SK-N-SH (cell line): ENCODE data around the gene KLC4. TPM values are rescaled to one million over a fixed set of nuclear protein-coding genes. Genes with fewer than 3 reads are reported as not detected.

Experiments used
- CTCF ChIA-PET: fragments of 300-600, 350-600 bp; formaldehyde crosslinking; extraction: SDS; loops from one replicate; lab custom pipeline; 2021; lab: Yijun Ruan, JAX
- POLR2A ChIA-PET: fragments of 350-600 bp; sonication (Branson Sonifier 250); formaldehyde crosslinking; extraction: SDS; loops from one replicate; lab custom pipeline; 2020; ENCODE audit warnings: antibody characterized with exemption, inconsistent platforms; lab: Yijun Ruan, JAX
- DNase-seq: peaks from one replicate; pipeline ENCODE4 v3.0.0; 2012
- H2AFZ ChIP-seq: fragments of 200-600 bp; sonication (generic); 2 replicates; pipeline ENCODE4 v1.8.1; 2016; ENCODE audit warnings: antibody characterized with exemption, mild to moderate bottlenecking, low read depth
- H3F3A ChIP-seq: fragments of 200-600 bp; sonication (generic); replicated peaks from 2 replicates; pipeline ENCODE3; 2016; ENCODE audit warnings: antibody characterized with exemption, mild to moderate bottlenecking; ENCODE audit not compliant: insufficient read depth
- H3K27ac ChIP-seq, 2 experiments: fragments of 200-500 bp in 1 of 2; fragments of 200-600 bp in 1 of 2; sonication (Bioruptor generic) in 1 of 2; sonication (generic), shearing (Covaris generic) in 1 of 2; 2 replicates each; pipeline versions ENCODE4 v1.5.1 to v1.6.1; 2014 to 2016; ENCODE audit warnings: low read depth in 2 of 2, inconsistent platforms in 1 of 2, low read length in 1 of 2, mild to moderate bottlenecking in 1 of 2, mixed read lengths in 1 of 2
- H3K27me3 ChIP-seq: fragments of 200-600 bp; sonication (generic), shearing (Covaris generic); 2 replicates; pipeline ENCODE4 v1.6.1; 2016; ENCODE audit warnings: mixed run types; ENCODE audit not compliant: insufficient read depth
- H3K36me3 ChIP-seq, 2 experiments: fragments of 200-500 bp in 1 of 2; fragments of 200-600 bp in 1 of 2; sonication (Bioruptor generic) in 1 of 2; sonication (generic) in 1 of 2; replicated peaks in 1 of 2; 2 replicates each; pipeline versions ENCODE3 to v1.5.1; 2014 to 2016; ENCODE audit warnings: low read length in 1 of 2, mild to moderate bottlenecking in 1 of 2; ENCODE audit not compliant: insufficient read depth in 2 of 2, control insufficient read depth in 1 of 2
- H3K4me1 ChIP-seq, 2 experiments: fragments of 200-500 bp in 1 of 2; fragments of 200-600 bp in 1 of 2; sonication (Bioruptor generic) in 1 of 2; sonication (generic), shearing (Covaris generic) in 1 of 2; 2 replicates each; pipeline versions ENCODE4 v1.5.1 to v1.6.1; 2014 to 2016; ENCODE audit warnings: low read depth in 1 of 2, low read length in 1 of 2, mixed run types in 1 of 2; ENCODE audit not compliant: insufficient read depth in 2 of 2, control insufficient read depth in 1 of 2
- H3K4me2 ChIP-seq: fragments of 200-600 bp; sonication (generic), shearing (Covaris generic); 2 replicates; pipeline ENCODE4 v1.6.1; 2017; ENCODE audit warnings: mixed run types
- H3K4me3 ChIP-seq, 2 experiments: fragments of 200-500 bp in 1 of 2; fragments of 200-600 bp in 1 of 2; sonication (Bioruptor generic) in 1 of 2; sonication (generic), shearing (Covaris generic) in 1 of 2; 2 replicates each; pipeline versions ENCODE4 v1.5.1 to v1.8.1; 2014 to 2016; ENCODE audit warnings: low read depth in 2 of 2, inconsistent platforms in 1 of 2, low read length in 1 of 2, mild to moderate bottlenecking in 1 of 2, mixed read lengths in 1 of 2, moderate library complexity in 1 of 2
- H3K79me2 ChIP-seq: fragments of 200-600 bp; sonication (generic); 2 replicates; pipeline ENCODE4 v1.8.1; 2017; ENCODE audit warnings: mild to moderate bottlenecking; ENCODE audit not compliant: insufficient read depth
- H3K9ac ChIP-seq: fragments of 200-600 bp; sonication (generic); 2 replicates; pipeline ENCODE4 v1.6.1; 2017; ENCODE audit warnings: mixed run types
- H3K9me2 ChIP-seq: fragments of 200-600 bp; sonication (generic); 2 replicates; pipeline ENCODE4 v1.6.1; 2017; ENCODE audit warnings: mixed run types
- H3K9me3 ChIP-seq: fragments of 200-600 bp; sonication (generic); 2 replicates; pipeline ENCODE4 v1.6.1; 2017; ENCODE audit warnings: mixed run types, mild to moderate bottlenecking, moderate library complexity
- H4K20me1 ChIP-seq: fragments of 200-600 bp; sonication (generic); 2 replicates; pipeline ENCODE4 v1.6.1; 2017; ENCODE audit warnings: mild to moderate bottlenecking, mixed run types; ENCODE audit not compliant: insufficient read depth
- CHD2 ChIP-seq: fragments of 150-350 bp; IDR thresholded peaks from 2 replicates; pipeline ENCODE4 v1.6.1; 2018; ENCODE audit warnings: low read length; ENCODE audit not compliant: partially characterized antibody
- ELF1 ChIP-seq: IDR thresholded peaks from 2 replicates; pipeline ENCODE4 v1.4.0; 2012
- FOSL2 ChIP-seq: IDR thresholded peaks from 2 replicates; pipeline ENCODE4 v1.4.0; 2012; ENCODE audit warnings: low read depth, mild to moderate bottlenecking, moderate library complexity, borderline replicate concordance
- FOXJ3 ChIP-seq: sonication (generic); formaldehyde crosslinking; IDR thresholded peaks from 2 replicates; pipeline ENCODE4 v1.5.1; 2020; ENCODE audit warnings: mild to moderate bottlenecking, missing genetic modification reagents
- GABPA ChIP-seq: IDR thresholded peaks from 2 replicates; pipeline ENCODE4 v1.4.0; 2012; ENCODE audit warnings: low read depth, mild to moderate bottlenecking
- MAX ChIP-seq: IDR thresholded peaks from 2 replicates; pipeline ENCODE4 v1.4.0; 2012; ENCODE audit warnings: low read depth
- MXI1 ChIP-seq: IDR thresholded peaks from 2 replicates; pipeline ENCODE4 v1.6.1; 2012; ENCODE audit warnings: mild to moderate bottlenecking, low read depth, low read length, improper control_type of control experiment
- NRF1 ChIP-seq: IDR thresholded peaks from 2 replicates; pipeline ENCODE4 v1.6.1; 2012; ENCODE audit warnings: low read depth, mild to moderate bottlenecking, low read length
- PBX3 ChIP-seq: IDR thresholded peaks from 2 replicates; pipeline ENCODE4; 2012
- RCOR1 ChIP-seq: fragments of 150-350 bp; IDR thresholded peaks from 2 replicates; pipeline ENCODE4 v1.6.1; 2017; ENCODE audit warnings: antibody characterized with exemption, low read length
- RFX5 ChIP-seq: IDR thresholded peaks from 2 replicates; pipeline ENCODE4 v1.6.1; 2012; ENCODE audit warnings: mild to moderate bottlenecking, improper control_type of control experiment, low read length
- SIN3A ChIP-seq: IDR thresholded peaks from 2 replicates; pipeline ENCODE4 v1.6.1; 2012; ENCODE audit warnings: low read depth, mild to moderate bottlenecking, low read length, moderate library complexity, borderline replicate concordance
- TAF1 ChIP-seq: IDR thresholded peaks from 2 replicates; pipeline ENCODE4 v1.6.1; 2012; ENCODE audit warnings: low read depth, mild to moderate bottlenecking, low read length, moderate library complexity, borderline replicate concordance
- TEAD4 ChIP-seq: IDR thresholded peaks from 2 replicates; pipeline ENCODE4 v1.4.0; 2012; ENCODE audit warnings: mild to moderate bottlenecking, borderline replicate concordance; ENCODE audit not compliant: insufficient read depth
- USF1 ChIP-seq: IDR thresholded peaks from 2 replicates; pipeline ENCODE4 v1.4.0; 2012; ENCODE audit warnings: low read depth, borderline replicate concordance
- USF2 ChIP-seq: fragments of 150-350 bp; IDR thresholded peaks from 2 replicates; pipeline ENCODE4 v1.6.1; 2017; ENCODE audit warnings: antibody characterized with exemption, low read length, low read depth, borderline replicate concordance
- YY1 ChIP-seq: IDR thresholded peaks from 2 replicates; pipeline ENCODE4 v1.4.0; 2012; ENCODE audit warnings: low read depth, mild to moderate bottlenecking
- WGBS: methylation state at CpG from one replicate; pipeline ENCODE4 v1.1.6; 2017; ENCODE audit warnings: low lambda C conversion rate; 5-methylcytosine and 5-hydroxymethylcytosine counted together
- polyA plus RNA-seq, 3 experiments: library from polyadenylated mRNA; depleted of rRNA; stranded (reverse); fragments of >200 nt; gene quantifications; 2 replicates each; pipeline ENCODE4 v1.2.3, GENCODE V29; 2012

The KLC4 gene
- polyA plus RNA-seq, 1 of the 3 experiments (the other 2 are of a cell fraction), result 17.5 TPM

- peak overlapping the region; percentile 80 for H3K9ac ChIP-seq
- peak overlapping the region; percentile 47 to 85 for H3K4me3 ChIP-seq
- peaks cover 3 to 36% of the 10 kb centered on the region in 2 experiments; a peak in 3 of 4 replicates for H3K4me1 ChIP-seq
- peak overlapping the region; percentile 47 to 75; a peak in 3 of 4 replicates for H3K27ac ChIP-seq
- ChIA-PET POLR2A (interaction anchor here (1.0 to 2.3 kb wide), 11 partner anchors 13 to 157 kb away, joined by 3 to 12 read pairs (median 6); partner anchors contain the start of genes CNPY3, CUL7, KLC4 and MRPL2), CTCF (interaction anchor here (0.9 to 3.6 kb wide), 6 partner anchors 8 to 130 kb away, joined by 3 to 12 read pairs (median 3); no protein-coding TSS in a partner anchor)
- no peak for DNase-seq
- peaks cover 12% of the 10 kb centered on the region; the same call in 1 of the 2 replicates for H4K20me1 ChIP-seq
- H3K9me3 ChIP-seq, result no peaks in the 10 kb centered on the region
- H3K4me2 ChIP-seq, result peak overlapping the region; percentile 92
- no peaks in the 10 kb centered on the region for H3K9me2 ChIP-seq
- 1% methylated on average over 23 of the region's 25 CpGs for WGBS
- H3K36me3 ChIP-seq, result peaks cover 28 to 50% of the 10 kb centered on the region in 2 experiments
- TF ChIP-seq PBX3 (no peak), FOXJ3 (0 out of 2 replicates have a peak, but pooled peaks have one; percentile 25), RFX5 (0 out of 2 replicates have a peak, but pooled peaks have one; percentile 5)
- no peaks in the 10 kb centered on the region for H3K27me3 ChIP-seq
- peaks cover 13% of the 10 kb centered on the region for H3F3A ChIP-seq
- H3K79me2 ChIP-seq, result peaks cover 70% of the 10 kb centered on the region
- peak overlapping the region; percentile 81 for H2AFZ ChIP-seq
Observed at GRCh38 chr6:43013097-43013842, 46.2 kb upstream of the KLC4 start.

GRCh38 chr6:43013843-43014433 is 45.5 kb upstream of the KLC4 start, which contains the start of the genes KLHDC3 and MEA1:
KLHDC3 (plus strand) TSS chr6:43014249; CDS start chr6:43017193, 2,944 bp downstream.
MEA1 (minus strand) TSS chr6:43013946; CDS start chr6:43013813, 133 bp downstream.
- H3K4me1 ChIP-seq, result peaks cover 3 to 36% of the 10 kb centered on the region in 2 experiments; a peak in 3 of 4 replicates
- peaks cover 20% of the 10 kb centered on the region for H3F3A ChIP-seq
- no peaks in the 10 kb centered on the region for H3K9me3 ChIP-seq
- H2AFZ ChIP-seq, result peak within 1 kb of the TSS; percentile 81
- CTCF ChIA-PET, result interaction anchor here (0.6 to 3.6 kb wide), 6 partner anchors 9 to 215 kb away, joined by 3 to 12 read pairs (median 3); partner anchors contain the start of gene DNPH1
- peak within 1 kb of the TSS; percentile 80 for H3K9ac ChIP-seq
- no peaks in the 10 kb centered on the region for H3K9me2 ChIP-seq
- 1% methylated on average over 29 of the region's 51 CpGs for WGBS
- peaks cover 71% of the 10 kb centered on the region for H3K79me2 ChIP-seq
- peak within 1 kb of the TSS; percentile 57 to 75 for H3K27ac ChIP-seq
- peak within 1 kb of the TSS; percentile 47 to 85 for H3K4me3 ChIP-seq
- TF ChIP-seq SIN3A (peak; percentile 15; the same call in 1 of the 2 replicates), ELF1 (peak; percentile 44; the same call in 1 of the 2 replicates), USF1 (peak; percentile 50; the same call in 1 of the 2 replicates), NRF1 (peak; percentile 75), USF2 (0 out of 2 replicates have a peak, but pooled peaks have one; percentile 23), TEAD4 (no peak), RCOR1 (no peak; the same call in 1 of the 2 replicates), MXI1 (peak; percentile 92), PBX3 (peak; percentile 99), MAX (peak; percentile 65), FOSL2 (no peak), TAF1 (peak; percentile 40; the same call in 1 of the 2 replicates), CHD2 (peak; percentile 50), GABPA (peak; percentile 69), FOXJ3 (0 out of 2 replicates have a peak, but pooled peaks have one; percentile 34), YY1 (no peak)
- TF ChIP-seq, all 33 proteins: peak for 12
- Histone ChIP-seq H3K36me3 (peaks cover 28 to 50% of the 10 kb centered on the region in 2 experiments), H3K4me2 (peak within 1 kb of the TSS; percentile 92), H4K20me1 (peaks cover 12% of the 10 kb centered on the region; the same call in 1 of the 2 replicates), H3K27me3 (no peaks in the 10 kb centered on the region)
- peak; percentile 98 for DNase-seq
- POLR2A ChIA-PET, result interaction anchor here (1.2 to 2.3 kb wide), 10 partner anchors 14 to 156 kb away, joined by 3 to 12 read pairs (median 6); partner anchors contain the start of genes CNPY3, CUL7, KLC4 and MRPL2
